HL-60 (cell line): ENCODE data around the gene HRG.
"Not testable (repeated sequence)": the region's sequence is repeated elsewhere in the genome, so short reads cannot be mapped to it uniquely, and the experiment has no call there.

Source experiments
- DNase-seq, 2 experiments: peaks; one replicate each; pipeline ENCODE4 v3.0.0-alpha.2; 2010 to 2020; ENCODE audit warnings: low read depth in 1 of 2, low spot score in 1 of 2
- H3K27ac ChIP-seq: fragments of 250-450 bp; sonication (Bioruptor Pico); replicated peaks from 2 replicates; pipeline ENCODE4 v1.5.1; 2020; ENCODE audit warnings: mild to moderate bottlenecking, moderate library complexity
- H3K27me3 ChIP-seq: fragments of 250-450 bp; sonication (Bioruptor Pico); 2 replicates; pipeline ENCODE4 v1.5.1; 2021; ENCODE audit warnings: mild to moderate bottlenecking, moderate library complexity; ENCODE audit not compliant: insufficient read depth, poor library complexity, severe bottlenecking
- H3K4me3 ChIP-seq: replicated peaks from 2 replicates; pipeline ENCODE4 v1.5.1; 2011; ENCODE audit warnings: mild to moderate bottlenecking, control low read depth, low read length; ENCODE audit not compliant: insufficient read depth
- GABPA ChIP-seq: IDR thresholded peaks from 2 replicates; pipeline ENCODE4 v1.6.1; 2012; ENCODE audit warnings: low read depth
- POLR2AphosphoS5 ChIP-seq: IDR thresholded peaks from 2 replicates; pipeline ENCODE4 v1.6.1; 2012; ENCODE audit warnings: low read depth
- SPI1 ChIP-seq: IDR thresholded peaks from 2 replicates; pipeline ENCODE4 v1.6.1; 2012; ENCODE audit warnings: low read depth, mild to moderate bottlenecking, borderline replicate concordance
- TF ChIP-seq, protein P1 (sequence below): IDR thresholded peaks from 2 replicates; pipeline ENCODE4 v1.6.1; 2012; ENCODE audit warnings: low read depth; ENCODE audit not compliant: insufficient replicate concordance
- TF ChIP-seq, protein P2 (sequence below): IDR thresholded peaks from one replicate; pipeline ENCODE4 v1.5.1; 2011; ENCODE audit warnings: low read length, control low read depth, inconsistent platforms; ENCODE audit not compliant: insufficient read depth

Gene HRG

DNA sequence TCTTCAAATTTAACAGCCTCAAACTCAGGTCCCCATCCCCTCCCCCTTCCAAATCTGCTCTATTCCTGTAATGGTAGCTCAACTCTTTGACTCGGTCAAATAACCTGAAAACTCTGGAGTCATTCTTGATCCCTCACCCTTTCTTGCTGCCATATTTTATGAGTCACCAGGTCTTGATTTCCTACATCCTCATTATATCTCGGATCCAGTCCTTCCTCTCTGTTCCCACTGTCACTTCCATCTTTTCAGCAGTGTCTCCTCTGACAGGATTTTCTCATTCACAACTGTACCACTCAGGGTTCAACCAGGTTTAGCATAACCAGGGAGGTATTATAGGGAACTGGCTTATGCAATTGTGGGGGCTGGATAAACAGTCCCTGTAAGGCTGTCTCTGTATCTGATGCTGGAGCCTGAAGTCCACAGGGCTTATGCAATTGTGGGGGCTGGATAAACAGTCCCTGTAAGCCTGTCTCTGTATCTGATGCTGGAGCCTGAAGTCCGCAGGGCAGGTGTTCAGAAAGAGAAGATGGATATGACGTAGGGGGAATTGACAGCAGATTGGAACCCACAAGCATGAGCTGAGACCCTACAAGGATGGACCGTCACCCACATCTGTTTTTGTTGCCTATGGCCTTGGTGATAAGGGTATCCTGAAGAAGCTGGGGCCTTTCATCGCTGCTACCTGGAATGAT, 34.7 kb upstream of the HRG start:
- Histone ChIP-seq H3K27me3 (peaks cover 5% of the 10 kb centered on the region), H3K4me3 (no peak overlapping the region), H3K27ac (no peak overlapping the region)
- no peak for DNase-seq
- TF ChIP-seq GABPA (no peak), POLR2AphosphoS5 (no peak)

DNA sequence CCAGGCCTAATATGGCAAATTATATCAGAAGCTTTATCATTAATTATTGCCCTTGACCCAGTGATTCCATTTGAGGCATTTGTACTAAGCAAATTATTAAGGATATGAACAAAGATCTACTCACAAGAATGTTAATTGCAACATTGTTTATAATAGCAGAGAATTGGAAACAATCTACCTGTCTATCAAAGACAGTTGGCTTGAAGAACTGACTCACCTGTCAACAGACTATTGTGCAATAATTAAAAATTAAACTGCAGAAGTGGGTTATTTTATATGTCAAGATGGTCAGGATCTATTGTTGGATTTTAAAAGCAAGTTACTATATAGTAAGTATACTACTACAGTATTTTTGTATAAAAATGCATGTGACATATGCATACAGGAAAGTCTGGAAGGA, 32.3 kb upstream of the HRG start:
- DNase-seq, result no peak
- Histone ChIP-seq H3K27me3 (peaks cover 3% of the 10 kb centered on the region), H3K27ac (no peak overlapping the region), H3K4me3 (no peak overlapping the region)
- TF ChIP-seq POLR2AphosphoS5 (no peak), SPI1 (no peak), GABPA (no peak)
- TF ChIP-seq, protein P1, sequence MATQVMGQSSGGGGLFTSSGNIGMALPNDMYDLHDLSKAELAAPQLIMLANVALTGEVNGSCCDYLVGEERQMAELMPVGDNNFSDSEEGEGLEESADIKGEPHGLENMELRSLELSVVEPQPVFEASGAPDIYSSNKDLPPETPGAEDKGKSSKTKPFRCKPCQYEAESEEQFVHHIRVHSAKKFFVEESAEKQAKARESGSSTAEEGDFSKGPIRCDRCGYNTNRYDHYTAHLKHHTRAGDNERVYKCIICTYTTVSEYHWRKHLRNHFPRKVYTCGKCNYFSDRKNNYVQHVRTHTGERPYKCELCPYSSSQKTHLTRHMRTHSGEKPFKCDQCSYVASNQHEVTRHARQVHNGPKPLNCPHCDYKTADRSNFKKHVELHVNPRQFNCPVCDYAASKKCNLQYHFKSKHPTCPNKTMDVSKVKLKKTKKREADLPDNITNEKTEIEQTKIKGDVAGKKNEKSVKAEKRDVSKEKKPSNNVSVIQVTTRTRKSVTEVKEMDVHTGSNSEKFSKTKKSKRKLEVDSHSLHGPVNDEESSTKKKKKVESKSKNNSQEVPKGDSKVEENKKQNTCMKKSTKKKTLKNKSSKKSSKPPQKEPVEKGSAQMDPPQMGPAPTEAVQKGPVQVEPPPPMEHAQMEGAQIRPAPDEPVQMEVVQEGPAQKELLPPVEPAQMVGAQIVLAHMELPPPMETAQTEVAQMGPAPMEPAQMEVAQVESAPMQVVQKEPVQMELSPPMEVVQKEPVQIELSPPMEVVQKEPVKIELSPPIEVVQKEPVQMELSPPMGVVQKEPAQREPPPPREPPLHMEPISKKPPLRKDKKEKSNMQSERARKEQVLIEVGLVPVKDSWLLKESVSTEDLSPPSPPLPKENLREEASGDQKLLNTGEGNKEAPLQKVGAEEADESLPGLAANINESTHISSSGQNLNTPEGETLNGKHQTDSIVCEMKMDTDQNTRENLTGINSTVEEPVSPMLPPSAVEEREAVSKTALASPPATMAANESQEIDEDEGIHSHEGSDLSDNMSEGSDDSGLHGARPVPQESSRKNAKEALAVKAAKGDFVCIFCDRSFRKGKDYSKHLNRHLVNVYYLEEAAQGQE, result no peak
- TF ChIP-seq, protein P2, sequence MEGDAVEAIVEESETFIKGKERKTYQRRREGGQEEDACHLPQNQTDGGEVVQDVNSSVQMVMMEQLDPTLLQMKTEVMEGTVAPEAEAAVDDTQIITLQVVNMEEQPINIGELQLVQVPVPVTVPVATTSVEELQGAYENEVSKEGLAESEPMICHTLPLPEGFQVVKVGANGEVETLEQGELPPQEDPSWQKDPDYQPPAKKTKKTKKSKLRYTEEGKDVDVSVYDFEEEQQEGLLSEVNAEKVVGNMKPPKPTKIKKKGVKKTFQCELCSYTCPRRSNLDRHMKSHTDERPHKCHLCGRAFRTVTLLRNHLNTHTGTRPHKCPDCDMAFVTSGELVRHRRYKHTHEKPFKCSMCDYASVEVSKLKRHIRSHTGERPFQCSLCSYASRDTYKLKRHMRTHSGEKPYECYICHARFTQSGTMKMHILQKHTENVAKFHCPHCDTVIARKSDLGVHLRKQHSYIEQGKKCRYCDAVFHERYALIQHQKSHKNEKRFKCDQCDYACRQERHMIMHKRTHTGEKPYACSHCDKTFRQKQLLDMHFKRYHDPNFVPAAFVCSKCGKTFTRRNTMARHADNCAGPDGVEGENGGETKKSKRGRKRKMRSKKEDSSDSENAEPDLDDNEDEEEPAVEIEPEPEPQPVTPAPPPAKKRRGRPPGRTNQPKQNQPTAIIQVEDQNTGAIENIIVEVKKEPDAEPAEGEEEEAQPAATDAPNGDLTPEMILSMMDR, result no peak

DNA sequence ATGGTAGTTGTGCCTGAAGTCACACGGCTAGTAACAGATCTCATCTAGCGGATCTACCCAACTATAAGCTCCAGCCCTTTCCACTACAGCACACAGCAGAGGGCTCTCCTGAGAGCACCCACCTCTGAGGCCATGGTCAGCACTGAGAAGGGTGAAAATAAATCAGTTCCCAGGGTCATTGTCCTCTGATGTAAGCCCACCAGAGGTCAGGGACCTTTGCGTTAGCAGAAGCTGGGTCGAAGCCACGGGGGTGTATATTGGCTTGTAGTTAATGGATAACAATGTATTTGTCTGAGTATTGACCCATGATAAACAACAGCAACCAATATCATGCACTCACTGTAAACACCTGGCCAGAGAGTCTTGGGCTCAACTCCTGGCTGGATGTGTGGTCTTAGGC, 31.6 kb upstream of the HRG start:
- H3K4me3 ChIP-seq, H3K27me3 ChIP-seq, DNase-seq, H3K27ac ChIP-seq: not testable (repeated sequence)

DNA sequence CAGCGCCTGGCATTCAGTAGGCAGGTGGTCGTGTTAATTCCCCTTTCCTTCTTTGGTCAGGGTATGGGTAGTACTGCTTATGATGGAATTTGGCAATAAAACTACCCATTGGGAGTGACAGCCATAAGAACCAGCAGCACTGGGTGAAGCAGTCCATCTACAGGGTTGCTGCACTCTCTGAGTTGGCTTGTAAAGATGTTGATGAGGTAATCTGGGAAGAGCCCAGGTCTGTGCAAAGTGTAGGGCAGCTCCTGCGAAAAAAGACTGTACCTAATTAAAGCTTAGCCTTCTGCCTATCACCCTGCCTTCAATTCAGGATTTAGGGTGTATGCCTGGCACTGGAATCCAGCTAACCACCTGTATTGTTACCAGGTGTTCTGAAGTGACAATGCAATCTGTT, 30.3 kb upstream of the HRG start:
- Histone ChIP-seq H3K27me3 (no peaks in the 10 kb centered on the region), H3K27ac (no peak overlapping the region), H3K4me3 (no peak overlapping the region)
- TF ChIP-seq SPI1, result no peak
- TF ChIP-seq, protein P1, result no peak
- no peak for DNase-seq

DNA sequence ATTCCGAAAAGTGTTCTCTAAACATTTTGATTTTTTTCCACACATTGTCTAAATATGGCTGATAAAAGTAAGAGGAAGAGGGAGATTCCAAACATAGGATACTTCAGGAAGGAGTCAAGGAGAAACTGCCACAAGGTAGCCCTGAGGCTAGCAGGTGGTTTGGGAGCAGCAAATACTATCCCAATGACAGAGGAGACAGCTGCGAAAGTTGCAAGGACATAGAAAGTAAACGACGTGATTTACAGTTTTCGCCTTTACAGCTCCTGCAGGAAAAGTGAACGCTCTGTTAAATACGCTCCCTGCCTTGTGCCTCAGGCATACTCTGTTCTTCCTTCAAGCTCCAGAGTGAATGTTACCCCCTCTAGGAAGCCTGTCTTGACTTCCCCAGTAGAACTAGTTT, 29.3 kb upstream of the HRG start:
- peaks cover 4% of the 10 kb centered on the region for H3K27me3 ChIP-seq
- H3K27ac ChIP-seq, result no peak overlapping the region
- DNase-seq, result no peak
- TF ChIP-seq, protein P1, result no peak
- H3K4me3 ChIP-seq, result no peak overlapping the region
